IMR-90 (cell line): ENCODE measurements around the gene SLC9A9. TPM values are rescaled to one million over a fixed set of nuclear protein-coding genes. Genes with fewer than 3 reads are reported as not detected.

Source experiments
- ATAC-seq: fragments of 200-7000 bp; cut with Tn5 transposase; 2 replicates; pipeline ENCODE4 v1.9.1; 2020; ENCODE audit warnings: low read depth, mild to moderate bottlenecking, moderate library complexity
- BruUV-seq: library from RNA; stranded (reverse); fragments of 400-500 nt; replicated peaks from 2 replicates; lab custom pipeline; 2021; lab: Mats Ljungman, UMichigan
- CTCF ChIA-PET: fragments of 300-600 bp; formaldehyde crosslinking; extraction: SDS; loops from one replicate; lab custom pipeline; 2021; ENCODE audit warnings: antibody characterized with exemption; lab: Yijun Ruan, JAX
- POLR2A ChIA-PET: fragments of 300-600 bp; sonication (Branson Sonifier 250); formaldehyde crosslinking; loops from one replicate; lab custom pipeline; 2022; ENCODE audit warnings: antibody characterized with exemption; ENCODE audit not compliant: unreplicated experiment; lab: Charles Lee
- DNase-seq: peaks from one replicate; pipeline ENCODE4 v3.0.0; 2013
- H2AFZ ChIP-seq: replicated peaks from 2 replicates; pipeline ENCODE3; 2013; ENCODE audit warnings: low read length, mild to moderate bottlenecking; ENCODE audit not compliant: poor library complexity
- H2AK5ac ChIP-seq: 2 replicates; pipeline ENCODE4 v1.6.1; 2013; ENCODE audit warnings: low read depth, low read length, inconsistent platforms
- H2AK9ac ChIP-seq: replicated peaks from 2 replicates; pipeline ENCODE3; 2013; ENCODE audit warnings: mild to moderate bottlenecking, low read depth, low read length, moderate library complexity; ENCODE audit not compliant: poor library complexity
- H2BK120ac ChIP-seq: 2 replicates; pipeline ENCODE4 v1.6.1; 2013; ENCODE audit warnings: low read depth, low read length, inconsistent platforms
- H2BK15ac ChIP-seq: 3 replicates; pipeline ENCODE4 v1.6.1; 2013; ENCODE audit warnings: low read depth, low read length, inconsistent platforms
- H2BK20ac ChIP-seq: 2 replicates; pipeline ENCODE4 v1.6.1; 2013; ENCODE audit warnings: low read depth, mild to moderate bottlenecking, inconsistent platforms, low read length, moderate library complexity
- H2BK5ac ChIP-seq: 2 replicates; pipeline ENCODE4 v1.6.1; 2013; ENCODE audit warnings: mild to moderate bottlenecking, low read depth, low read length, inconsistent platforms; ENCODE audit not compliant: poor library complexity, severe bottlenecking
- H3K14ac ChIP-seq: replicated peaks from 2 replicates; pipeline ENCODE4 v1.6.1; 2013; ENCODE audit warnings: low read depth, low read length, inconsistent platforms
- H3K18ac ChIP-seq: 2 replicates; pipeline ENCODE4 v1.6.1; 2013; ENCODE audit warnings: low read depth, low read length, control low read depth
- H3K23ac ChIP-seq: 2 replicates; pipeline ENCODE4 v1.6.1; 2013; ENCODE audit warnings: low read depth, low read length, inconsistent platforms
- H3K27ac ChIP-seq: 2 replicates; pipeline ENCODE4 v1.5.1; 2013; ENCODE audit warnings: mild to moderate bottlenecking, control low read depth, low read length; ENCODE audit not compliant: insufficient read depth
- H3K27me3 ChIP-seq: 2 replicates; pipeline ENCODE4 v1.6.1; 2013; ENCODE audit warnings: low read length; ENCODE audit not compliant: control insufficient read depth, insufficient read depth
- H3K36me3 ChIP-seq: 2 replicates; pipeline ENCODE4 v1.6.1; 2013; ENCODE audit warnings: low read length, mixed read lengths; ENCODE audit not compliant: control insufficient read depth, insufficient read depth
- H3K4ac ChIP-seq: 2 replicates; pipeline ENCODE4 v1.6.1; 2013; ENCODE audit warnings: low read depth, low read length, inconsistent platforms
- H3K4me1 ChIP-seq: 2 replicates; pipeline ENCODE4 v1.6.1; 2013; ENCODE audit warnings: low read length, mixed read lengths; ENCODE audit not compliant: control insufficient read depth, insufficient read depth
- H3K4me2 ChIP-seq: 2 replicates; pipeline ENCODE4 v1.6.1; 2013; ENCODE audit warnings: low read depth, mild to moderate bottlenecking, control low read depth, low read length, moderate library complexity
- H3K4me3 ChIP-seq: 2 replicates; pipeline ENCODE4 v1.5.1; 2013; ENCODE audit warnings: low read depth, mild to moderate bottlenecking, control low read depth, low read length, moderate library complexity; ENCODE audit not compliant: insufficient read depth
- H3K56ac ChIP-seq: 2 replicates; pipeline ENCODE4 v1.6.1; 2013; ENCODE audit warnings: low read length, inconsistent platforms; ENCODE audit not compliant: insufficient read depth; ENCODE audit errors: extremely low read depth
- H3K79me1 ChIP-seq, 2 experiments: 2 replicates each; pipeline ENCODE4 v1.6.1; 2013; ENCODE audit warnings: low read length in 2 of 2, inconsistent platforms in 1 of 2, low read depth in 1 of 2
- H3K9ac ChIP-seq: 2 replicates; pipeline ENCODE4 v1.6.1; 2013; ENCODE audit warnings: low read depth, low read length, control low read depth
- H3K9me1 ChIP-seq: 2 replicates; pipeline ENCODE4 v1.6.1; 2013; ENCODE audit warnings: low read length, inconsistent platforms; ENCODE audit not compliant: insufficient read depth
- H3K9me3 ChIP-seq: 2 replicates; pipeline ENCODE4 v1.6.1; 2013; ENCODE audit warnings: low read length; ENCODE audit not compliant: control insufficient read depth, insufficient read depth
- H4K20me1 ChIP-seq: 2 replicates; pipeline ENCODE4 v1.6.1; 2013; ENCODE audit warnings: low read length, inconsistent platforms; ENCODE audit not compliant: insufficient read depth
- H4K5ac ChIP-seq: 2 replicates; pipeline ENCODE4 v1.6.1; 2013; ENCODE audit warnings: mild to moderate bottlenecking, low read depth, low read length, control low read depth
- H4K8ac ChIP-seq, 2 experiments: 2 replicates each; pipeline ENCODE4 v1.6.1; 2013; ENCODE audit warnings: low read depth in 2 of 2, low read length in 2 of 2, control low read depth in 1 of 2, inconsistent platforms in 1 of 2
- H4K91ac ChIP-seq: 2 replicates; pipeline ENCODE4 v1.6.1; 2013; ENCODE audit warnings: low read depth, low read length, inconsistent platforms; ENCODE audit not compliant: insufficient read depth
- BHLHE40 ChIP-seq: fragments of 150-350 bp; IDR thresholded peaks from 2 replicates; pipeline ENCODE4 v1.6.1; 2016; ENCODE audit warnings: mild to moderate bottlenecking, low read depth, low read length
- CHD1 ChIP-seq: IDR thresholded peaks from 2 replicates; pipeline ENCODE4 v1.6.1; 2012; ENCODE audit warnings: low read depth, low read length, improper control_type of control experiment
- ELK1 ChIP-seq: fragments of 150-350 bp; IDR thresholded peaks from 2 replicates; pipeline ENCODE4 v1.6.1; 2016; ENCODE audit warnings: low read depth, mild to moderate bottlenecking, low read length, moderate library complexity, borderline replicate concordance
- FOS ChIP-seq: fragments of 150-350 bp; IDR thresholded peaks from 2 replicates; pipeline ENCODE4 v1.6.1; 2016; ENCODE audit warnings: low read depth, low read length
- MAFK ChIP-seq: IDR thresholded peaks from 2 replicates; pipeline ENCODE4 v1.6.1; 2012; ENCODE audit warnings: low read depth, low read length, improper control_type of control experiment
- MAZ ChIP-seq: IDR thresholded peaks from 2 replicates; pipeline ENCODE4 v1.6.1; 2012; ENCODE audit warnings: low read depth, mild to moderate bottlenecking, low read length, improper control_type of control experiment, moderate library complexity, borderline replicate concordance
- MXI1 ChIP-seq: IDR thresholded peaks from 2 replicates; pipeline ENCODE4 v1.6.1; 2012; ENCODE audit warnings: low read depth, mild to moderate bottlenecking, low read length, moderate library complexity, borderline replicate concordance
- NFE2L2 ChIP-seq: fragments of 150-350 bp; IDR thresholded peaks from 2 replicates; pipeline ENCODE4 v1.6.1; 2016; ENCODE audit warnings: low read depth, mild to moderate bottlenecking, low read length
- RAD21 ChIP-seq: IDR thresholded peaks from 2 replicates; pipeline ENCODE4 v1.6.1; 2012; ENCODE audit warnings: low read length, improper control_type of control experiment
- RCOR1 ChIP-seq: IDR thresholded peaks from 2 replicates; pipeline ENCODE4 v1.6.1; 2012; ENCODE audit warnings: mild to moderate bottlenecking, low read length, improper control_type of control experiment; ENCODE audit not compliant: insufficient replicate concordance
- SMC3 ChIP-seq: fragments of 150-350 bp; IDR thresholded peaks from 2 replicates; pipeline ENCODE4 v1.6.1; 2016; ENCODE audit warnings: low read depth, mild to moderate bottlenecking, antibody characterized with exemption, low read length, moderate library complexity
- WGBS, 2 experiments: methylation state at CpG; one replicate each; pipeline versions ENCODE4 v1.1.5 to v1.1.7; 2013; ENCODE audit warnings: missing lambda C conversion rate in 2 of 2; ENCODE audit not compliant: insufficient read length in 1 of 2; ENCODE audit errors: extremely low coverage in 2 of 2; 5-methylcytosine and 5-hydroxymethylcytosine counted together
- dilution Hi-C: fragments of 300-500 bp; cut with HindIII; formaldehyde crosslinking; loops from one replicate; pipeline ENCODE4 v1.14.3; 2018; ENCODE audit warnings: low sequenced_read_pairs; ENCODE audit not compliant: unreplicated experiment
- in situ Hi-C: fragments of 300-500 bp; cut with MboI; formaldehyde crosslinking; loops from 3 replicates; pipeline ENCODE4 v1.14.3; 2019; ENCODE audit warnings: low sequenced_read_pairs, inconsistent platforms, mixed read lengths
- intact Hi-C: fragments of 100-400 bp; cut with micrococcal nuclease; formaldehyde crosslinking; loops from 2 replicates; pipeline ENCODE4 v1.10.0; 2022
- polyA plus RNA-seq, 3 experiments: library from polyadenylated mRNA; depleted of rRNA; stranded (reverse); fragments of >200 nt; gene quantifications; 2 replicates each; pipeline ENCODE4 v1.2.3, GENCODE V29; 2012; ENCODE audit warnings: low replicate concordance in 1 of 3
- total RNA-seq: library from RNA; depleted of rRNA; stranded (reverse); fragments of >200 nt; gene quantifications from 2 replicates; pipeline ENCODE4 v1.2.3, GENCODE V29; 2012

The SLC9A9 gene
- total and polyA plus RNA-seq, 2 of the 4 experiments (the other 2 are of a cell fraction), result 1.4 to 2.3 TPM

DNA sequence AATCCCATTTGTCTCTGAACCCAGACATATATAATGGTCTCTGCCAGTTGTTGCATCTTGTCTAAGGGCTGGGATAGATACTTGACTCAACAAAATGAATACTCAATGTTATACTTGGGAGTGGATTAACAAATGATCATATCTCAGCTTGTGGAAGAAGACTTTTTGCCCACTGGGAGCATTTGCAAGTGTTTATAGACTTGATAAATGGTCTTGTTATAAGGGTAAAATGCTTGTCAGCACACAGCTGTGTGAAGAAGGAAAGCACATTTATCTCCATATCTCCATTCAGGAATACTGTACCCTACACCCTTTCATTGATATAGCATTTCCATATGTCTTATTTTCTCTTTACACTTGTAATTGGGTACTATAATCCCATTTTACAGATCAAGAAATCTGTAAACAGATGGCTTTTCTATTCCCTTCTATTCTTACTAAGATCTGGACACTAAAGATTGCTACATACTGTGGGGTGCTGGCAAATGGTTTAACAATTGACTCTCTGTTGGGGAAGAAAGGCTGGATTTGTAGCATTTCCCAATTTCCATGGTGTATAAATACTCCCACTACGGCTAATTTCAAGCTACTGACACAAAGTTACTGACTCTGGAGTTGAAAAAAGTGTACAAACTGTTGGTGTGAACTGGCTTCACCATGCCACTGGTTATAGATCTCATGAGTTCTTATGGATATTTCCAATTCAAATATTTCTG is 574.1 kb downstream of the SLC9A9 start:
- Histone ChIP-seq H2BK15ac (no peak overlapping the region), H3K27ac (no peak overlapping the region), H4K8ac (no peak overlapping the region), H3K56ac (no peak overlapping the region), H3K4me1 (no peaks in the 10 kb centered on the region), H2BK20ac (no peak overlapping the region), H2AK9ac (no peak overlapping the region), H3K4me3 (no peak overlapping the region), H3K18ac (no peak overlapping the region), H3K4ac (no peak overlapping the region), H2AFZ (no peak overlapping the region), H3K9me1 (no peaks in the 10 kb centered on the region), H2BK5ac (no peak overlapping the region), H3K9me3 (no peaks in the 10 kb centered on the region), H3K36me3 (no peaks in the 10 kb centered on the region), H4K5ac (no peak overlapping the region), H3K9ac (no peak overlapping the region), H4K20me1 (no peaks in the 10 kb centered on the region), H3K4me2 (no peak overlapping the region), H3K14ac (no peak overlapping the region), H2BK120ac (no peak overlapping the region), H4K91ac (no peak overlapping the region), H3K79me1 (no peaks in the 10 kb centered on the region), H3K23ac (no peak overlapping the region), H3K27me3 (no peaks in the 10 kb centered on the region), H2AK5ac (no peak overlapping the region)
- POLR2A ChIA-PET, result no interaction called here
- no CpG with 5 or more reads among the region's 1 CpG for WGBS, 2 experiments
- DNase-seq (no peak), ATAC-seq (no peak)
- CTCF ChIA-PET, result no interaction called here
- no peak for TF ChIP-seq NFE2L2
- no peak for TF ChIP-seq RCOR1
- TF ChIP-seq RAD21, result no peak
- TF ChIP-seq ELK1, result no peak
- TF ChIP-seq MXI1, result no peak
- no peak for TF ChIP-seq MAFK
- TF ChIP-seq SMC3, result no peak
- TF ChIP-seq BHLHE40, result no peak
- no peak for TF ChIP-seq FOS
- TF ChIP-seq CHD1, result no peak
- no peak for TF ChIP-seq MAZ
- no TSS peak for BruUV-seq
- in situ Hi-C loops (no loop called here), dilution Hi-C loops (no loop called here), intact Hi-C loops (no loop called here)
